ENCODE results near the gene TNS1. TPM values are rescaled to one million over a fixed set of nuclear protein-coding genes. Genes with fewer than 3 reads are reported as not detected.

Gene TNS1
- total RNA-seq, 1 experiment from 2014 or later: 4.5 TPM

DNA sequence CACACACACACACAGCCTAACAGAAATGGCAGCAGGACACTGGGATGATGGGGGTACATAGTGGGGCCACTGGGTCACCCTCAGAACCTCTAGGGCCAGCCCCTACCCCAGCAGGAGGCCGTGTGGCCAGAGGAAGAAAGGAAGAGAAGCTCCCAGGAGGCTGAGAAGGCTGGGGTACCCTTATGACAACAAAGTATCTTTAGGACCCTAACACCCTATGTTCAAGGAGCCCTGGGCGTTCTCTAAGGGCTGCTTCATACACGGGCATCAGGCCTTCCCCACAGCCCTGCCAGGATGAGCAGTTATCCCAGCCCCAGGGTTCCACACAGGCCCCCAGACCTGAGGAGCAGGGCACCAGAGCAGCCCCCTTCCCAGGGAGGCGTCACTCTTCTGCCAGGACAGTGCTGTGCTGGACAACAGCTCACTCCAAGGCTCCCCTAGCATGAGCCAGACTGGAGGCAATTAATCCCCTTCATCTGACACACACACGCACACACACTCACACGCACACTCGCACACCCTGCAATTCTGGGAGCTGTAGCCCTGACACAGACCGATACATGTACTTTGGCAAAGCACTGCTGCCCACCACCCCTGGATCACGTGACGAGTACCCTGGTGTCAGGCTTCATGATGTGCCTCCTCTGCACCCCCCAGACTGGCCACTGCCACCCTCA, 163.6 kb downstream of the TNS1 start:
- ChIA-PET POLR2A (no interaction called here), CTCF (no interaction called here)
- H3K9me3 Mint-ChIP-seq: no peaks in the 10 kb centered on the region; the same call in 1 of the 2 replicates
- no peak for DNase-seq (ENCODE audit: low spot score)
- no peak for ATAC-seq
- H3K4me3 Mint-ChIP-seq: no peak overlapping the region
- no peak overlapping the region for H3K27ac Mint-ChIP-seq
- H3K36me3 Mint-ChIP-seq: no peaks in the 10 kb centered on the region
- no peaks in the 10 kb centered on the region for H3K27me3 Mint-ChIP-seq (ENCODE audit: low read depth)
- peaks cover 12% of the 10 kb centered on the region for H3K4me1 Mint-ChIP-seq
- no peak for TF ChIP-seq NFATC4 (CRISPR knock-in tag; IDR thresholded peaks at IDR 0.05)
- TF ChIP-seq CREB1 (CRISPR knock-in tag; IDR thresholded peaks at IDR 0.05): no peak
- TF ChIP-seq EMX1 (CRISPR knock-in tag; IDR thresholded peaks at IDR 0.05): no peak
- TF ChIP-seq, protein P1, sequence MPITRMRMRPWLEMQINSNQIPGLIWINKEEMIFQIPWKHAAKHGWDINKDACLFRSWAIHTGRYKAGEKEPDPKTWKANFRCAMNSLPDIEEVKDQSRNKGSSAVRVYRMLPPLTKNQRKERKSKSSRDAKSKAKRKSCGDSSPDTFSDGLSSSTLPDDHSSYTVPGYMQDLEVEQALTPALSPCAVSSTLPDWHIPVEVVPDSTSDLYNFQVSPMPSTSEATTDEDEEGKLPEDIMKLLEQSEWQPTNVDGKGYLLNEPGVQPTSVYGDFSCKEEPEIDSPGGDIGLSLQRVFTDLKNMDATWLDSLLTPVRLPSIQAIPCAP (CRISPR knock-in tag; IDR thresholded peaks at IDR 0.05): no peak
- TF ChIP-seq, protein P2, sequence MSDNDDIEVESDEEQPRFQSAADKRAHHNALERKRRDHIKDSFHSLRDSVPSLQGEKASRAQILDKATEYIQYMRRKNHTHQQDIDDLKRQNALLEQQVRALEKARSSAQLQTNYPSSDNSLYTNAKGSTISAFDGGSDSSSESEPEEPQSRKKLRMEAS (CRISPR knock-in tag; IDR thresholded peaks at IDR 0.05): no peak
- no peak for TF ChIP-seq ESRRA (CRISPR knock-in tag; IDR thresholded peaks at IDR 0.05; ENCODE audit: borderline replicate concordance)
- TF ChIP-seq, protein P3, sequence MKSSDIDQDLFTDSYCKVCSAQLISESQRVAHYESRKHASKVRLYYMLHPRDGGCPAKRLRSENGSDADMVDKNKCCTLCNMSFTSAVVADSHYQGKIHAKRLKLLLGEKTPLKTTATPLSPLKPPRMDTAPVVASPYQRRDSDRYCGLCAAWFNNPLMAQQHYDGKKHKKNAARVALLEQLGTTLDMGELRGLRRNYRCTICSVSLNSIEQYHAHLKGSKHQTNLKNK (CRISPR knock-in tag; IDR thresholded peaks at IDR 0.05): no peak
- TF ChIP-seq NR2C2 (CRISPR knock-in tag; IDR thresholded peaks at IDR 0.05): no peak
- no peak for TF ChIP-seq CBFB (CRISPR knock-in tag; IDR thresholded peaks at IDR 0.05; ENCODE audit: low read depth)
- no peak for TF ChIP-seq ZNF263 (CRISPR knock-in tag; IDR thresholded peaks at IDR 0.05; ENCODE audit: low read depth)
- no peak for TF ChIP-seq NR1H2 (CRISPR knock-in tag; IDR thresholded peaks at IDR 0.05)
- TF ChIP-seq, protein P4, sequence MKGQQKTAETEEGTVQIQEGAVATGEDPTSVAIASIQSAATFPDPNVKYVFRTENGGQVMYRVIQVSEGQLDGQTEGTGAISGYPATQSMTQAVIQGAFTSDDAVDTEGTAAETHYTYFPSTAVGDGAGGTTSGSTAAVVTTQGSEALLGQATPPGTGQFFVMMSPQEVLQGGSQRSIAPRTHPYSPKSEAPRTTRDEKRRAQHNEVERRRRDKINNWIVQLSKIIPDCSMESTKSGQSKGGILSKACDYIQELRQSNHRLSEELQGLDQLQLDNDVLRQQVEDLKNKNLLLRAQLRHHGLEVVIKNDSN (CRISPR knock-in tag; IDR thresholded peaks at IDR 0.05): no peak
- TF ChIP-seq ZNF232 (CRISPR knock-in tag; IDR thresholded peaks at IDR 0.05): no peak
- no peak for TF ChIP-seq FOXK1 (CRISPR knock-in tag; IDR thresholded peaks at IDR 0.05)
- no peak for TF ChIP-seq MYBL2 (CRISPR knock-in tag; IDR thresholded peaks at IDR 0.05)
- TF ChIP-seq ELF4 (CRISPR knock-in tag; IDR thresholded peaks at IDR 0.05; ENCODE audit: low read depth): no peak
- no peak for TF ChIP-seq OVOL2 (CRISPR knock-in tag; IDR thresholded peaks at IDR 0.05; ENCODE audit: borderline replicate concordance)
- no peak for TF ChIP-seq NR3C1 (CRISPR knock-in tag; conservative IDR thresholded peaks at IDR 0.05; ENCODE audit: low read depth)
- TF ChIP-seq ZNF396 (CRISPR knock-in tag; IDR thresholded peaks at IDR 0.05; ENCODE audit: borderline replicate concordance): no peak

DNA sequence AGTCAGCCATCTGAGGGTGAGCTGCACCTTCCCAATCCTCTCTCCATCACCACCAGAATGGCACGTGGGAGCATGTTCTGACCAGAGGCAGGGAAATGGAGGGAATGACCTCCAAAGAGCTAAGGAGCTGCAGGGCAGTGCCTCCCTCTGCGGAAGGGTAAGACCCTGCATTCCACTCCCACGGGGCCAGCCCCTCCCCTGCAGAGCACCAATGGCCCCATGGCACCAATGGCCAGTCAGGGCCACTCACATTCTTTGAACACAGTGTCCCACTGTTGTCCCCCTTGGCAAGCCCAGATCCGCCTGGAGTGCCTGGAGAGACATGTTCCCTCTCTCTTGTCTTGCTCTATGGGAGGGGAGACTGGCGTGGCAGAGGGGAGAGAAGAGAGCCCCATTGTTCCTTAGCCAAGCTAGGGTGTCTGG, 164.4 kb downstream of the TNS1 start:
- H3K4me3 Mint-ChIP-seq: no peak overlapping the region
- H3K27me3 Mint-ChIP-seq (ENCODE audit: low read depth): no peaks in the 10 kb centered on the region
- TF ChIP-seq, protein P5, sequence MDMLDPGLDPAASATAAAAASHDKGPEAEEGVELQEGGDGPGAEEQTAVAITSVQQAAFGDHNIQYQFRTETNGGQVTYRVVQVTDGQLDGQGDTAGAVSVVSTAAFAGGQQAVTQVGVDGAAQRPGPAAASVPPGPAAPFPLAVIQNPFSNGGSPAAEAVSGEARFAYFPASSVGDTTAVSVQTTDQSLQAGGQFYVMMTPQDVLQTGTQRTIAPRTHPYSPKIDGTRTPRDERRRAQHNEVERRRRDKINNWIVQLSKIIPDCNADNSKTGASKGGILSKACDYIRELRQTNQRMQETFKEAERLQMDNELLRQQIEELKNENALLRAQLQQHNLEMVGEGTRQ (CRISPR knock-in tag; IDR thresholded peaks at IDR 0.05): no peak
- TF ChIP-seq GTF2I (CRISPR knock-in tag; conservative IDR thresholded peaks at IDR 0.05) (no peak), ELF4 (CRISPR knock-in tag; IDR thresholded peaks at IDR 0.05; ENCODE audit: low read depth) (no peak), ZNF671 (CRISPR knock-in tag; IDR thresholded peaks at IDR 0.05) (no peak)
- TF ChIP-seq, protein P6, sequence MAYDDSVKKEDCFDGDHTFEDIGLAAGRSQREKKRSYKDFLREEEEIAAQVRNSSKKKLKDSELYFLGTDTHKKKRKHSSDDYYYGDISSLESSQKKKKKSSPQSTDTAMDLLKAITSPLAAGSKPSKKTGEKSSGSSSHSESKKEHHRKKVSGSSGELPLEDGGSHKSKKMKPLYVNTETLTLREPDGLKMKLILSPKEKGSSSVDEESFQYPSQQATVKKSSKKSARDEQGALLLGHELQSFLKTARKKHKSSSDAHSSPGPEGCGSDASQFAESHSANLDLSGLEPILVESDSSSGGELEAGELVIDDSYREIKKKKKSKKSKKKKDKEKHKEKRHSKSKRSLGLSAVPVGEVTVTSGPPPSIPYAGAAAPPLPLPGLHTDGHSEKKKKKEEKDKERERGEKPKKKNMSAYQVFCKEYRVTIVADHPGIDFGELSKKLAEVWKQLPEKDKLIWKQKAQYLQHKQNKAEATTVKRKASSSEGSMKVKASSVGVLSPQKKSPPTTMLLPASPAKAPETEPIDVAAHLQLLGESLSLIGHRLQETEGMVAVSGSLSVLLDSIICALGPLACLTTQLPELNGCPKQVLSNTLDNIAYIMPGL (CRISPR knock-in tag; IDR thresholded peaks at IDR 0.05): no peak
- TF ChIP-seq, protein P7, sequence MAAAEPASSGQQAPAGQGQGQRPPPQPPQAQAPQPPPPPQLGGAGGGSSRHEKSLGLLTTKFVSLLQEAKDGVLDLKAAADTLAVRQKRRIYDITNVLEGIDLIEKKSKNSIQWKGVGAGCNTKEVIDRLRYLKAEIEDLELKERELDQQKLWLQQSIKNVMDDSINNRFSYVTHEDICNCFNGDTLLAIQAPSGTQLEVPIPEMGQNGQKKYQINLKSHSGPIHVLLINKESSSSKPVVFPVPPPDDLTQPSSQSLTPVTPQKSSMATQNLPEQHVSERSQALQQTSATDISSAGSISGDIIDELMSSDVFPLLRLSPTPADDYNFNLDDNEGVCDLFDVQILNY (CRISPR knock-in tag; IDR thresholded peaks at IDR 0.05): no peak
- TF ChIP-seq, protein P8, sequence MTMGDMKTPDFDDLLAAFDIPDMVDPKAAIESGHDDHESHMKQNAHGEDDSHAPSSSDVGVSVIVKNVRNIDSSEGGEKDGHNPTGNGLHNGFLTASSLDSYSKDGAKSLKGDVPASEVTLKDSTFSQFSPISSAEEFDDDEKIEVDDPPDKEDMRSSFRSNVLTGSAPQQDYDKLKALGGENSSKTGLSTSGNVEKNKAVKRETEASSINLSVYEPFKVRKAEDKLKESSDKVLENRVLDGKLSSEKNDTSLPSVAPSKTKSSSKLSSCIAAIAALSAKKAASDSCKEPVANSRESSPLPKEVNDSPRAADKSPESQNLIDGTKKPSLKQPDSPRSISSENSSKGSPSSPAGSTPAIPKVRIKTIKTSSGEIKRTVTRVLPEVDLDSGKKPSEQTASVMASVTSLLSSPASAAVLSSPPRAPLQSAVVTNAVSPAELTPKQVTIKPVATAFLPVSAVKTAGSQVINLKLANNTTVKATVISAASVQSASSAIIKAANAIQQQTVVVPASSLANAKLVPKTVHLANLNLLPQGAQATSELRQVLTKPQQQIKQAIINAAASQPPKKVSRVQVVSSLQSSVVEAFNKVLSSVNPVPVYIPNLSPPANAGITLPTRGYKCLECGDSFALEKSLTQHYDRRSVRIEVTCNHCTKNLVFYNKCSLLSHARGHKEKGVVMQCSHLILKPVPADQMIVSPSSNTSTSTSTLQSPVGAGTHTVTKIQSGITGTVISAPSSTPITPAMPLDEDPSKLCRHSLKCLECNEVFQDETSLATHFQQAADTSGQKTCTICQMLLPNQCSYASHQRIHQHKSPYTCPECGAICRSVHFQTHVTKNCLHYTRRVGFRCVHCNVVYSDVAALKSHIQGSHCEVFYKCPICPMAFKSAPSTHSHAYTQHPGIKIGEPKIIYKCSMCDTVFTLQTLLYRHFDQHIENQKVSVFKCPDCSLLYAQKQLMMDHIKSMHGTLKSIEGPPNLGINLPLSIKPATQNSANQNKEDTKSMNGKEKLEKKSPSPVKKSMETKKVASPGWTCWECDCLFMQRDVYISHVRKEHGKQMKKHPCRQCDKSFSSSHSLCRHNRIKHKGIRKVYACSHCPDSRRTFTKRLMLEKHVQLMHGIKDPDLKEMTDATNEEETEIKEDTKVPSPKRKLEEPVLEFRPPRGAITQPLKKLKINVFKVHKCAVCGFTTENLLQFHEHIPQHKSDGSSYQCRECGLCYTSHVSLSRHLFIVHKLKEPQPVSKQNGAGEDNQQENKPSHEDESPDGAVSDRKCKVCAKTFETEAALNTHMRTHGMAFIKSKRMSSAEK (CRISPR knock-in tag; IDR thresholded peaks at IDR 0.05; ENCODE audit: borderline replicate concordance): no peak
- ChIA-PET CTCF (interaction anchor here (0.6 to 2.9 kb wide), 3 partner anchors 22 to 53 kb away, joined by 3 to 12 read pairs (median 3); no protein-coding TSS in a partner anchor), POLR2A (no interaction called here)
- no peaks in the 10 kb centered on the region for H3K36me3 Mint-ChIP-seq
- H3K9me3 Mint-ChIP-seq: no peaks in the 10 kb centered on the region; the same call in 1 of the 2 replicates
- DNase-seq (ENCODE audit: low spot score) (no peak), ATAC-seq (no peak)
- peaks cover 12% of the 10 kb centered on the region for H3K4me1 Mint-ChIP-seq
- H3K27ac Mint-ChIP-seq: no peak overlapping the region

Data from WTC11 (cell line).